ENCODE results near the gene PDE4A. TPM values are rescaled to one million over a fixed set of nuclear protein-coding genes. Genes with fewer than 3 reads are reported as not detected.

PDE4A gene
- polyA plus RNA-seq, 2 of the 4 experiments (the other 2 are of a cell fraction) = 1.2 to 3.7 TPM

Other genes with a start within 250 kb of the PDE4A start
- gene DNMT1, start 225.6 kb upstream of the PDE4A start, polyA plus RNA-seq (2011; rRNA removed) = 85.2 and 86.2 TPM in 2 replicates
- gene DNMT1, start 225.6 kb upstream of the PDE4A start, polyA plus RNA-seq (2017; fragmentation: RNase III; extraction: RNeasy Plus Mini Kit Qiagen cat#74134 plus additional on column Dnase treatment) = 85.2 to 90.5 TPM (median 86.3 TPM) in 3 replicates
- gene S1PR2, start 189.2 kb upstream of the PDE4A start, polyA plus RNA-seq (2011; rRNA removed) = 0.72 and 0.85 TPM in 2 replicates
- 0.87 to 0.96 TPM (median 0.93 TPM) in 3 replicates for gene S1PR2, start 189.2 kb upstream of the PDE4A start, polyA plus RNA-seq (2017; fragmentation: RNase III; extraction: RNeasy Plus Mini Kit Qiagen cat#74134 plus additional on column Dnase treatment)
- gene MRPL4, start 168.3 kb upstream of the PDE4A start, polyA plus RNA-seq (2011; rRNA removed) = 25.9 and 26.4 TPM in 2 replicates
- 51.4 to 52.2 TPM (median 51.8 TPM) in 3 replicates for gene MRPL4, start 168.3 kb upstream of the PDE4A start, polyA plus RNA-seq (2017; fragmentation: RNase III; extraction: RNeasy Plus Mini Kit Qiagen cat#74134 plus additional on column Dnase treatment)
- 1.4 and 3.5 TPM in 2 replicates for gene ICAM1, start 149.4 kb upstream of the PDE4A start, polyA plus RNA-seq (2011; rRNA removed)
- gene ICAM1, start 149.4 kb upstream of the PDE4A start, polyA plus RNA-seq (2017; fragmentation: RNase III; extraction: RNeasy Plus Mini Kit Qiagen cat#74134 plus additional on column Dnase treatment) = 1.2 to 2.6 TPM (median 1.5 TPM) in 3 replicates
- not detected in 2 replicates for gene ICAM4, start 133.6 kb upstream of the PDE4A start, polyA plus RNA-seq (2011; rRNA removed)
- not detected in 3 replicates for gene ICAM4, start 133.6 kb upstream of the PDE4A start, polyA plus RNA-seq (2017; fragmentation: RNase III; extraction: RNeasy Plus Mini Kit Qiagen cat#74134 plus additional on column Dnase treatment)
- gene ICAM5, start 130.6 kb upstream of the PDE4A start, polyA plus RNA-seq (2011; rRNA removed) = 0.35 and 0.58 TPM in 2 replicates
- 0.77 to 1.5 TPM (median 0.81 TPM) in 3 replicates for gene ICAM5, start 130.6 kb upstream of the PDE4A start, polyA plus RNA-seq (2017; fragmentation: RNase III; extraction: RNeasy Plus Mini Kit Qiagen cat#74134 plus additional on column Dnase treatment)
- gene ZGLP1, start 110.7 kb upstream of the PDE4A start, polyA plus RNA-seq (2011; rRNA removed) = 0.84 and 1.2 TPM in 2 replicates
- gene ZGLP1, start 110.7 kb upstream of the PDE4A start, polyA plus RNA-seq (2017; fragmentation: RNase III; extraction: RNeasy Plus Mini Kit Qiagen cat#74134 plus additional on column Dnase treatment) = 1.7 to 2.1 TPM (median 1.9 TPM) in 3 replicates
- 9.9 and 13.1 TPM in 2 replicates for gene FDX2, start 104.5 kb upstream of the PDE4A start, polyA plus RNA-seq (2011; rRNA removed)
- gene FDX2, start 104.5 kb upstream of the PDE4A start, polyA plus RNA-seq (2017; fragmentation: RNase III; extraction: RNeasy Plus Mini Kit Qiagen cat#74134 plus additional on column Dnase treatment) = 22.2 to 25.8 TPM (median 23.5 TPM) in 3 replicates
- 1.8 and 3.0 TPM in 2 replicates for gene RAVER1, start 87.0 kb upstream of the PDE4A start, polyA plus RNA-seq (2011; rRNA removed)
- gene RAVER1, start 87.0 kb upstream of the PDE4A start, polyA plus RNA-seq (2017; fragmentation: RNase III; extraction: RNeasy Plus Mini Kit Qiagen cat#74134 plus additional on column Dnase treatment) = 20.4 to 22.1 TPM (median 21.4 TPM) in 3 replicates
- 4.7 and 5.3 TPM in 2 replicates for gene ICAM3, start 80.9 kb upstream of the PDE4A start, polyA plus RNA-seq (2011; rRNA removed)
- 6.2 to 7.3 TPM (median 6.6 TPM) in 3 replicates for gene ICAM3, start 80.9 kb upstream of the PDE4A start, polyA plus RNA-seq (2017; fragmentation: RNase III; extraction: RNeasy Plus Mini Kit Qiagen cat#74134 plus additional on column Dnase treatment)
- 17.0 and 41.4 TPM in 2 replicates for gene TYK2, start 40.0 kb upstream of the PDE4A start, polyA plus RNA-seq (2011; rRNA removed)
- 51.9 to 65.6 TPM (median 57.1 TPM) in 3 replicates for gene TYK2, start 40.0 kb upstream of the PDE4A start, polyA plus RNA-seq (2017; fragmentation: RNase III; extraction: RNeasy Plus Mini Kit Qiagen cat#74134 plus additional on column Dnase treatment)
- 125 and 152 TPM in 2 replicates for gene CDC37, start 17.0 kb upstream of the PDE4A start, polyA plus RNA-seq (2011; rRNA removed)
- 214 to 236 TPM (median 220 TPM) in 3 replicates for gene CDC37, start 17.0 kb upstream of the PDE4A start, polyA plus RNA-seq (2017; fragmentation: RNase III; extraction: RNeasy Plus Mini Kit Qiagen cat#74134 plus additional on column Dnase treatment)
- gene KEAP1, start 82.8 kb downstream of the PDE4A start, polyA plus RNA-seq (2011; rRNA removed) = 49.3 and 60.6 TPM in 2 replicates
- 67.7 to 73.6 TPM (median 72.1 TPM) in 3 replicates for gene KEAP1, start 82.8 kb downstream of the PDE4A start, polyA plus RNA-seq (2017; fragmentation: RNase III; extraction: RNeasy Plus Mini Kit Qiagen cat#74134 plus additional on column Dnase treatment)
- gene S1PR5, start 96.9 kb downstream of the PDE4A start, polyA plus RNA-seq (2011; rRNA removed) = 0.99 and 2.1 TPM in 2 replicates
- 3.0 to 3.8 TPM (median 3.1 TPM) in 3 replicates for gene S1PR5, start 96.9 kb downstream of the PDE4A start, polyA plus RNA-seq (2017; fragmentation: RNase III; extraction: RNeasy Plus Mini Kit Qiagen cat#74134 plus additional on column Dnase treatment)
- 6.9 and 7.3 TPM in 2 replicates for gene ATG4D, start 123.4 kb downstream of the PDE4A start, polyA plus RNA-seq (2011; rRNA removed)
- gene ATG4D, start 123.4 kb downstream of the PDE4A start, polyA plus RNA-seq (2017; fragmentation: RNase III; extraction: RNeasy Plus Mini Kit Qiagen cat#74134 plus additional on column Dnase treatment) = 10.4 to 12.4 TPM (median 10.7 TPM) in 3 replicates
- 10.6 and 21.6 TPM in 2 replicates for gene KRI1, start 145.5 kb downstream of the PDE4A start, polyA plus RNA-seq (2011; rRNA removed)
- gene KRI1, start 145.5 kb downstream of the PDE4A start, polyA plus RNA-seq (2017; fragmentation: RNase III; extraction: RNeasy Plus Mini Kit Qiagen cat#74134 plus additional on column Dnase treatment) = 23.2 to 25.6 TPM (median 25.2 TPM) in 3 replicates
- gene CDKN2D, start 148.4 kb downstream of the PDE4A start, polyA plus RNA-seq (2011; rRNA removed) = 2.6 and 3.1 TPM in 2 replicates
- gene CDKN2D, start 148.4 kb downstream of the PDE4A start, polyA plus RNA-seq (2017; fragmentation: RNase III; extraction: RNeasy Plus Mini Kit Qiagen cat#74134 plus additional on column Dnase treatment) = 3.9 to 4.3 TPM (median 4.1 TPM) in 3 replicates
- 13.0 and 17.4 TPM in 2 replicates for gene AP1M2, start 166.8 kb downstream of the PDE4A start, polyA plus RNA-seq (2011; rRNA removed)
- 44.8 to 53.1 TPM (median 45.0 TPM) in 3 replicates for gene AP1M2, start 166.8 kb downstream of the PDE4A start, polyA plus RNA-seq (2017; fragmentation: RNase III; extraction: RNeasy Plus Mini Kit Qiagen cat#74134 plus additional on column Dnase treatment)
- gene SLC44A2, start 205.0 kb downstream of the PDE4A start, polyA plus RNA-seq (2011; rRNA removed) = 8.3 and 10.3 TPM in 2 replicates
- gene SLC44A2, start 205.0 kb downstream of the PDE4A start, polyA plus RNA-seq (2017; fragmentation: RNase III; extraction: RNeasy Plus Mini Kit Qiagen cat#74134 plus additional on column Dnase treatment) = 6.7 to 10.1 TPM (median 8.3 TPM) in 3 replicates
- 174 and 197 TPM in 2 replicates for gene ILF3, start 233.8 kb downstream of the PDE4A start, polyA plus RNA-seq (2011; rRNA removed)
- gene ILF3, start 233.8 kb downstream of the PDE4A start, polyA plus RNA-seq (2017; fragmentation: RNase III; extraction: RNeasy Plus Mini Kit Qiagen cat#74134 plus additional on column Dnase treatment) = 137 to 151 TPM (median 142 TPM) in 3 replicates

All from A549 (cell line).